Stimulated activated CD4-positive, alpha-beta T cell treated with anti-CD3 and anti-CD28 coated beads, Interleukin-1b, Interleukin-23, amount 100 ng/mL, for 1 hour (primary cell): Measurements from ENCODE around the gene NSMCE1.
A peak's percentile ranks its signal among the peaks of the same experiment; 100 is the strongest.
"Not testable (repeated sequence)": the region's sequence is repeated elsewhere in the genome, so short reads cannot be mapped to it uniquely, and the experiment has no call there.

Source experiments
- DNase-seq, 2 donors: peaks; one replicate each; pipeline ENCODE4 v3.0.0-alpha.2; 2020; ENCODE audit warnings: low read depth in 2 of 2

The NSMCE1 gene

DNA sequence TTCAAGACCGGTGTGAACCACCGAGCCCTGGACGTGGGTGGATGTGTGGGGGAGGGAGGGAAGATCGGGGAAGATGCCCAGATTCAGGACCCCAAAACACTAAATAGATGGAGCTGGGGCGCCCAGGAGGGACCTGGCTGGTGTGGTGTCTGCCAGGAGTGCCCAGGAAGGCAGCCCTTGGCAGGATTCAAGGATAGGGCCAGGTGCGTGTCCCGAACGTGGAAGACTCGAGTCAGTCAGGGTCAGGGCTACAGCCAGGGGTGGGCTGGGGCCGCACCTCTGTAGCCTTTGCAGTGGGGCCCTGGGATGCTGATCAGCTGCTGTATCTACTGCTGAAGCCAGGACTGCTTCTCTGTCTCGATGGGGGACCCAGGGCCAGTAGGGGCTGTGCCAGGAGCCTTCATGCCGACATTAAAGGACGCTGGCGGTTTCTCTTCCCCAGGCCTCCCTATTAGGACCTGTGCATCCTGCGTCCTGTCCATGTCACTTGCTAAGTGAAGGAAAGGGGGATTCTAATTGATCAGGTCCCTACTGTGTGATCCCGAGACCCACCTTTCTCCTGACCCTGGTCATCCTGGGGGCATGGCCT is 52.2 kb downstream of the NSMCE1 start:
- DNase-seq = no peak

- DNase-seq = no peak
These were observed 52.9 kb downstream of the NSMCE1 start for GRCh38 chr16:27215660-27216059.

- DNase-seq = no peak
These were observed 54.2 kb downstream of the NSMCE1 start for GRCh38 chr16:27214084-27214961.

DNA sequence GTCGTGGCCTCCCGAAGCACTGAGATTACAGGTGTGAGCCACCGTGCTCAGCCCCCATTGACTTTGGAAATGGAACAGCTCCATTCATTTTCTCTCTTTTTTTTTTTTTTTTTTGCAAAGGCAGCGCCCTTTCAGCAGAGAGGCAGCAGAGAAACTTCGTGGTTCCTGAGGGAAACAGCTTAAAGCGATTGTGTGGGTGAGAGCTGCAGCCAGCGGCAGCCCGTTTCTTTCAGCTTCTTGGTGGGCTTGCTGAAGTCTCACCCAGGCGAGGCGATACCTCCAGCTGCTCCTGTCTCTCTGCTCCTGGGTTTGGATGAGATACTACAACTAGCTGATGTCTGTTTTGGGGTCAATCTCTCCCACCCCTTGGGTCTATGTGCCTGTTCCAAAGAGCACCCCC is 57.5 kb downstream of the NSMCE1 start:
- no peak for DNase-seq

- no peak for DNase-seq
These were observed 58.4 kb downstream of the NSMCE1 start for GRCh38 chr16:27210174-27210573.

GRCh38 chr16:27209591-27209990 is 59.0 kb downstream of the NSMCE1 start:
- no peak for DNase-seq

DNA sequence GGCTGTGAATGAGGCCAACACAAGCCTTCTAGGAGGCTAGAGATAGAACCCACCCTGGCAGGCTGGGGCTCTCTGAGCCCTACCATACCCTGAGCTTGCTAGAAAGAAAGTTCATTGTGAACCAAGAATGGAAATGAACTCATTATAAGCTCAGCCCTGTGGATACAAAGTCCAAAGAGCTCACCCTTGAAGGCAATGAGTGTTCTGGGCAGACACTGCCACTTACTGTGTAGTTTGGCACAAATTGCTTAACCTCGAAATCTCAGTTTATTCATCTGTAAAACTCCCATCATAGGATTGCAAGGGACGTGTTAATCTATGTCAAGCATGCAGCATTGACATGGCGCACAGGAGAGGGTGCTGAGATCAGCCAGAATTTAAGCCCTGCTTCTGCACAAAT is 59.8 kb downstream of the NSMCE1 start:
- no peak for DNase-seq

DNA sequence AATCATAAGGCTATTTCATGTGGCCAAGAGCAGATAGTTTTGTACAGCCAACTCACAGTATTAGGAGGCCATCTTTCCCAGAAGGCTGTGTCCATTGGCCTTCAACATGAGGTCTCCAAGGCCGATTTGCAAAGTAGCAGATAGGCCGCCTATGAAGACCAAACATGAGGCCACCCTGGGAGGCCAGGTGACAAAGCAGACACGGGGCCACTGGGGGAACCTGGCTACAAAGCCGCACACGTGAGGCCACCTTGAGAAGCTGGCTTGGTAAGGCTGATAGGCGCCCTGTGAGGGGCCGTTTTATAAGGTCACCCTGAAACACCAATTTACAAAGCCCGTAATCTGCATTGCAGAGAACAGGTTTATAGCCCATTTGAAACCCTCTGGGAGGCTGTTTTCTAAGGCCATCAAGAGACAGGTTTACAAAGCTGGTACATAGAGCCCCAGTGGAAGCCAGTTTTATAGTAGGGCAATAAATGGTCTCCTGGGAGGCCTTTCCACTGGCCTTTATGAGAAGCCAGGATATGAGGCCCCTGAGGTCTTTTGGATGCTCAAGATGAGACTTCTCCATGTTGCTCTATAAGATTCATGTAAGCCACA is 60.4 kb downstream of the NSMCE1 start:
- no peak for DNase-seq

DNA sequence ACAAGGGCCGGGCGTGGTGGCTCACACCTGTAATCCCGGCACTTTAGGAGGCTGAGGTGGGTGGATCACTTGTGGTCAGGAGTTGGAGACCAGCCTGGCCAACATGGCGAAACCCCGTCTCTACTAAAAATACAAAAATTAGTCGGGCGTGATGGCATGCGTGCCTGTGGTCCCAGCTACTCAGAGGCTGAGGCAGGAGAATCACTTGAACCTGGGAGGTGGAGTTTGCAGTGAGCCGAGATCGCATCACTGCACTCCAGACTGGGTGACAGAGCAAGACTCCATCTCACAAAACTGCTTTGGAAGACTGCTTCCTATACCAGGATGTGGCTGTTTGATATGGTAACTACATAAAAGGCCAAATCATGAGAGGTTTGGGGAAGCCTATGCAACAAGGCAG is 61.5 kb downstream of the NSMCE1 start:
- not testable (repeated sequence) for DNase-seq

DNA sequence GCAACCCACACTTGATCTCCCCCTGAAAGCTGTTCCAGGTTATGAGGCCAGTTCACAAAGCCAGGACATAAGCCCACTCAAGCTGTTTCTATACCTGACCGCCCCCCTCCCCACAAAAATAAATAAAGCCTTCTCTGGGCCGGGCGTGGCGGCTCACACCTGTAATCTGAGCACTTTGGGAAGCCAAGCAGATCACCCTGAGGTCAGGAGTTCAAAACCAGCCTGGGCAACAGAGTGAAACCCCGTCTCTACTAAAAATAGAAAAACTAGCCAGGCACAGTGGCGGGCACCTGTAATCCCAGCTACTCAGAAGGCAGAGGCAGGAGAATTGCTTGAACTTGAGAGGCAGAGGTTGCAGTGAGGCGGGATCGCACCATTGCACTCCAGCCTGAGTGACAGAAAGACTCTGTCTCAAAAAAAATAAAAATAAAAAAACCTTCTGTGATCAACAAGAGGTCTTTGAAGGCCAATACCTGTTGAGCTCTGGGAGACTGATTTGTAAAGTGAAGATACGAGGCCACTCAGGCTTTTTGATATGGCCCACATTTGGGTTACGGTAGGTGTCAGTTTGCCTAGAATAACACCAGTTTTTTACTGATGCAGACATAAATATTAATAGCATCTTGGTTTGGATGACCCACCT is 63.0 kb downstream of the NSMCE1 start:
- DNase-seq = no peak

GRCh38 chr16:27204312-27204915 is 64.2 kb downstream of the NSMCE1 start:
- DNase-seq = no peak

DNA sequence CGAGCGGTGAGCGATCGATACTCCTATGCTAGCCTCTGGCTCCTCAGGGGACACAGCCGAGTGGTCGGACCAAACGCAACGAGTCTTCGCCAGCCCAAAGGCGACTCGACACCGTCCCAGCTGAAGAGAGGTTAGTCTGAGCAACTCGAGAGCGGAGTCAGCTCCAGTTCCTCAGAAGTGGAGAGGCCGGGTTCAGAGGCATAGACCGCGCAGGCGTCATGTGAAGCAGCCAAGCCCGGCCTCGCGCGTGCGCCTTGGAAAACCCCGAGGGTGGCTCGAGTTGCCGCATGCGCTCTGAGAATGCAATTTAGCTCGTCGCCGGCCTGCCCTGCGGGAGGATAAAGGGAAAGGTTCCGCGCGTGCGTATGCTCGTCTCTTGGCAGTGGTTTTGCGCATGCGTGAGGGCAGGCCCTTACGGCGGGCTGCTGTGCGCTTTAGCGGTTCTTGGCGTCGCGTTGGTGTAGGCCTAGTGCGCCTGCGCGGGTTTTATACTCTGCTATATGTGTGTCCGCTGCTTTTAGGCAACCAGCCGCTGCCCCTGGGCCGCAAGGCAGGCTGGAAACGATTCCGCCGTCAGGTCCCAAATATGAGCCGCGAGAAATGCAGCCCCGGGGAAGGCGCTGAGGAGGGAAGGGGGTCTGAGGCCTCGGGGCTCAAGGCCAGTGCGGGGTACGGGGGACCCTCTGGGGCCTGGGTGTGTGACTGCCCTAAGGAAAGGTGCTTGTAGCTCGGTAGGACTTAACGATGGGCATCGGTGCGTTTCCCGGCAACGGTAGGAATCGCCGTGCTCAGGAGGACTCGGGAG is 64.9 kb downstream of the NSMCE1 start, which contains the start of gene KDM8:
Gene KDM8 (plus strand): TSS at position 20 of the 805 bp plus-strand sequence. CDS start 6,598 bp downstream, outside the sequence.
- peak; percentile 94 to 99 for DNase-seq

- peak; percentile 67 to 73 for DNase-seq
These were observed 65.6 kb downstream of the NSMCE1 start for GRCh38 chr16:27202923-27203506.

GRCh38 chr16:27200914-27201313 is 67.7 kb downstream of the NSMCE1 start:
- DNase-seq = not testable (repeated sequence)

GRCh38 chr16:27199736-27200135 is 68.8 kb downstream of the NSMCE1 start:
- DNase-seq = no peak

GRCh38 chr16:27199235-27199586 is 69.4 kb downstream of the NSMCE1 start:
- DNase-seq = no peak

- no peak for DNase-seq
These were observed 69.9 kb downstream of the NSMCE1 start for GRCh38 chr16:27198451-27199234.

GRCh38 chr16:27197004-27197403 is 71.6 kb downstream of the NSMCE1 start:
- no peak for DNase-seq

DNA sequence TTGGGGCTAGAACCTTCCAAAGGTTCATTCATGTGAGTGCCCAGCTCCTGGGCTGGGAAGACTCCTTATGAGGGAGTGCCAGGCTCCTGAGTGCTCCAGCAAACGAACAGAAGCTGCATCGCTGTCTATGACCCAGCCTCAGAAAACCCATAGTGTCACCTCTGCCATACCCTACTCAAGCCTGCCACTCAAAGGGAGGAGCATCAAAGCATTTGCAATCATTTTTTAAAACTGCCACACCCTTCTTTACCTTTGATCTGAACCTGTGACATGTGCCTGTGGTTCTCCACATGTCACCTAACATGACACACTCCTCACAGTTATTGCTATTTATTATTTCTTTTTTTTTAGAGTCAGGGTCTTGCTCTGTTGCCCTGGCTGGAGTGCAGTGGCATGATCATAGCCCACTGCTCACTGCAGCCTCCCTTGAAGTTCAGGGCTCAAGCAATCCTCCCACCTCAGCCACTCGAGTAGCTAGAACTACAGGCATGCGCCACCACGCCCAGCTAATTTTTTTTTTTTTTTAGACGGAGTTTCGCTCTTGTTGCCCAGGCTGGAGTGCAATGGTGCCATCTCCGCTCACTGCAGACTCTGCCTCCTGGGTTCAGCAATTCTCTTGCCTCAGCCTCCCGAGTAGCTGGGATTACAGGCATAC is 72.5 kb downstream of the NSMCE1 start:
- peak in 1 of 2 donors; percentile 25 for DNase-seq
